ENCODE measurements around the gene PAX8. TPM values are rescaled to one million over a fixed set of nuclear protein-coding genes. Genes with fewer than 3 reads are reported as not detected.

Gene PAX8
- total RNA-seq, 2 donors from 2014 or later = 0.13 to 1.9 TPM

GRCh38 chr2:113166187-113166645 is 112.5 kb downstream of the PAX8 start:
- no peak for DNase-seq
- ATAC-seq = no peak
- intact Hi-C loops (cut with DNase I) = no loop called here

Other genes starting within 250 kb of the PAX8 start
- not detected for gene IL36B, start 226.1 kb downstream of the PAX8 start, total RNA-seq
- not detected for gene IL36RN, start 219.7 kb downstream of the PAX8 start, total RNA-seq
- not detected for gene IL1F10, start 211.0 kb downstream of the PAX8 start, total RNA-seq
- gene IL1RN, start 151.3 kb downstream of the PAX8 start, total RNA-seq = 1 to 10 TPM in 1 of 2 donors, under 1 TPM in 1; 0.60 to 1.5 TPM
- 1 to 10 TPM; 4.1 to 4.4 TPM for gene PSD4, start 105.0 kb downstream of the PAX8 start, total RNA-seq
- 10 to 100 TPM; 28.2 to 28.9 TPM for gene ZNG1B, start 158.8 kb upstream of the PAX8 start, total RNA-seq
- gene FOXD4L1, start 219.7 kb upstream of the PAX8 start, total RNA-seq = under 1 TPM in 1 of 2 donors, not detected in 1; 0.21 TPM

Measured in left cardiac atrium (tissue), 4 donors.